Esophagus squamous epithelium (tissue), 5 donors: Measurements from ENCODE around the gene NMRK1. TPM values are rescaled to one million over a fixed set of nuclear protein-coding genes. Genes with fewer than 3 reads are reported as not detected.

Experiments
- DNase-seq: peaks from one replicate; lab custom pipeline; 2025; lab: John Stamatoyannopoulos, UW
- H3K27ac ChIP-seq, 4 donors: fragments of 200-600 bp; sonication (generic); one replicate each; pipeline ENCODE4 v1.5.1; 2016 to 2019; ENCODE audit warnings: mild to moderate bottlenecking in 1 of 4
- H3K27me3 ChIP-seq, 4 donors: fragments of 200-600 bp; sonication (generic); 1 replicate in 3 of 4; 2 replicates in 1 of 4; pipeline versions ENCODE4 v1.5.1 to v1.6.0; 2017 to 2021; ENCODE audit warnings: antibody characterized with exemption in 1 of 4
- H3K36me3 ChIP-seq, 3 donors: fragments of 200-600 bp; sonication (generic); one replicate each; pipeline ENCODE4 v1.5.1; 2016 to 2019
- H3K4me1 ChIP-seq, 3 donors: fragments of 200-600 bp; sonication (generic); one replicate each; pipeline ENCODE4 v1.5.1; 2017 to 2019
- H3K4me3 ChIP-seq, 4 donors: fragments of 200-600 bp; sonication (generic); 1 replicate in 3 of 4; 2 replicates in 1 of 4; pipeline ENCODE4 v1.5.1; 2016 to 2019; ENCODE audit warnings: mild to moderate bottlenecking in 2 of 4, moderate library complexity in 1 of 4
- H3K9me3 ChIP-seq, 3 donors: fragments of 200-600 bp; sonication (generic); one replicate each; pipeline ENCODE4 v1.5.1; 2016 to 2019
- CTCF ChIP-seq, 6 experiments: fragments of 450-650 bp in 4 of 6; fragments of 200-600 bp in 2 of 6; sonication (generic) in 2 of 6; IDR thresholded peaks; one replicate each; pipeline ENCODE4 v1.5.1; 2016 to 2019; ENCODE audit warnings: antibody characterized with exemption in 6 of 6, mild to moderate bottlenecking in 4 of 6, moderate library complexity in 4 of 6
- POLR2A ChIP-seq, 4 donors: fragments of 450-650 bp; IDR thresholded peaks; one replicate each; pipeline ENCODE4 v1.6.1; 2017; ENCODE audit warnings: antibody characterized with exemption in 4 of 4, mild to moderate bottlenecking in 4 of 4, moderate library complexity in 3 of 4
- WGBS, 2 donors: methylation state at CpG; one replicate each; pipeline ENCODE4 v1.1.5; 2018; 5-methylcytosine and 5-hydroxymethylcytosine counted together
- intact Hi-C: fragments of 100-400 bp; cut with DNase I; formaldehyde crosslinking; loops from one replicate; pipeline ENCODE4 v1.15.0; 2022
- total RNA-seq, 4 donors: library from RNA; depleted of rRNA; stranded (reverse); fragments of >200 nt; gene quantifications; one replicate each; pipeline ENCODE4 v1.1.0, GENCODE V29; 2016
- donor health status: DM: yes; HTN: yes; CAD: no.

Gene NMRK1
- total RNA-seq, 4 donors from 2014 or later, result 23.1 to 36.4 (median 29.5) TPM

- 63 to 72% methylated on average over 7 of the region's 7 CpGs for WGBS, 2 donors
- H3K27ac ChIP-seq, result peak overlapping the region; percentile 67 to 91 (median 83)
- intact Hi-C loops, result no loop called here
- DNase-seq, result no peak
- H3K9me3 ChIP-seq, result no peaks in the 10 kb centered on the region
- no peak overlapping the region for H3K4me3 ChIP-seq
- no peaks in the 10 kb centered on the region for H3K27me3 ChIP-seq
- TF ChIP-seq POLR2A (IDR thresholded peaks at IDR 0.05), result no peak
- TF ChIP-seq CTCF (IDR thresholded peaks at IDR 0.05), result no peak
- H3K4me1 ChIP-seq, result peaks cover 16 to 95% (median 43%) of the 10 kb centered on the region in 3 donors
- peaks cover 0 to 2% (median 0%) of the 10 kb centered on the region in 3 donors for H3K36me3 ChIP-seq
Observed at GRCh38 chr9:75109210-75109839, 21.4 kb upstream of the NMRK1 start.

DNA sequence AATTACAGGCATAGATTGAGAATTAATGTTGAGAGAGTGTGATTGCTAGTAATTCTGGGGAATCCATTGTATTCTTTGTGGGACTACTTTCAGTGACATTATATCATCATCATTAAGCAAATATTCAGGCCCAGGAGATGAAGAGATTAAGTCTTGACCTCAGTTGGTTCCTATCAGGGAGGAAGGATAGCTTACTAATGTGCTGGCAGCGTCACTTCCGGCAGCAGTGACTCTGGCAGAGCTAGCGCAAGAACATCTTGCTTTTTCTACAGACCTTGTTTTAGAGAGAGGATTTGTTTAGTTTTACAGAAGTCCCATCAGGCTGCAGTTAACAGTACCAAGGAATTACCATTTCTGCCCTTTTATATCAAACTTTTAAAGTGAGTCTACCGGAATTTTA, 20.6 kb upstream of the NMRK1 start:
- intact Hi-C loops, result no loop called here
- Histone ChIP-seq H3K27me3 (no peaks in the 10 kb centered on the region), H3K9me3 (no peaks in the 10 kb centered on the region), H3K4me1 (peaks cover 16 to 93% (median 42%) of the 10 kb centered on the region in 3 donors), H3K36me3 (peaks cover 0 to 7% (median 0%) of the 10 kb centered on the region in 3 donors), H3K27ac (peak overlapping the region; percentile 67 to 91 (median 83)), H3K4me3 (no peak overlapping the region)
- no peak for DNase-seq
- TF ChIP-seq CTCF (IDR thresholded peaks at IDR 0.05) (no peak), POLR2A (IDR thresholded peaks at IDR 0.05) (no peak)
- 50 to 66% methylated on average over 4 of the region's 4 CpGs for WGBS, 2 donors

GRCh38 chr9:75106857-75107256, 18.9 kb upstream of the NMRK1 start:
- Histone ChIP-seq H3K9me3 (no peaks in the 10 kb centered on the region), H3K27ac (peak overlapping the region in 3 of 4 donors; percentile 36 to 91 (median 80)), H3K36me3 (peaks cover 0 to 23% (median 0%) of the 10 kb centered on the region in 3 donors), H3K4me1 (peaks cover 16 to 79% (median 31%) of the 10 kb centered on the region in 3 donors), H3K4me3 (no peak overlapping the region), H3K27me3 (no peaks in the 10 kb centered on the region)
- DNase-seq, result no peak
- TF ChIP-seq POLR2A (IDR thresholded peaks at IDR 0.05) (no peak), CTCF (IDR thresholded peaks at IDR 0.05) (no peak)
- WGBS, 2 donors, result 76 to 86% methylated on average over 6 of the region's 6 CpGs
- intact Hi-C loops, result no loop called here

DNA sequence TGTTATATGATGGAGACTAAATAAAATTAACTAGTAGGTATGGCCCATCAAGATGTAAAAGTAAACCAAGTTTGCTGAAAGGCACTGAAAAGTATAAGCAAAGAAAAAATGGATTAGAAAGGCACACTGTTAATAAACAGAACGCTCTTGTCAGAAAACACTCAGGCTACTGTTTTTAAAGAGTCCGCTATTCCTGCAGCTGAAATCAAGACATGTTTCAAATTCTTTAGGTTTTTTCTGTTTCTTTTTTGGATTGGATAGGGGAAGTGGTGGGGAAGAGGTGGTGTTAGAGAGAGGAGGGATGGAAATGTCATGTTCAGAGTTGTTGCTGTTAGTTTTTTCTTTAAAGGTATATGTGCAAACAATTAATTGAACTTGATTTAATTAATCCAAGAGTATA, 17.9 kb upstream of the NMRK1 start:
- no peaks in the 10 kb centered on the region for H3K9me3 ChIP-seq
- H3K27me3 ChIP-seq, result no peaks in the 10 kb centered on the region
- no peak for TF ChIP-seq POLR2A (IDR thresholded peaks at IDR 0.05)
- TF ChIP-seq CTCF (IDR thresholded peaks at IDR 0.05), result no peak
- DNase-seq, result no peak
- peaks cover 0 to 23% (median 0%) of the 10 kb centered on the region in 3 donors for H3K36me3 ChIP-seq
- peaks cover 14 to 77% (median 25%) of the 10 kb centered on the region in 3 donors for H3K4me1 ChIP-seq
- WGBS, 2 donors, result 57 to 75% methylated on average over 2 of the region's 2 CpGs
- peak overlapping the region in 2 of 4 donors; percentile 18 to 91 for H3K27ac ChIP-seq
- intact Hi-C loops, result no loop called here
- H3K4me3 ChIP-seq, result no peak overlapping the region

- intact Hi-C loops, result no loop called here
- no peaks in the 10 kb centered on the region for H3K9me3 ChIP-seq
- H3K36me3 ChIP-seq, result peaks cover 0 to 23% (median 0%) of the 10 kb centered on the region in 3 donors
- no peak overlapping the region for H3K4me3 ChIP-seq
- DNase-seq, result no peak
- peaks cover 15 to 77% (median 23%) of the 10 kb centered on the region in 3 donors for H3K4me1 ChIP-seq
- TF ChIP-seq CTCF (IDR thresholded peaks at IDR 0.05) (no peak), POLR2A (IDR thresholded peaks at IDR 0.05) (no peak)
- peak overlapping the region in 2 of 4 donors; percentile 18 to 91 for H3K27ac ChIP-seq
- 78 to 81% methylated on average over 2 of the region's 2 CpGs for WGBS, 2 donors
- H3K27me3 ChIP-seq, result no peaks in the 10 kb centered on the region
Observed at GRCh38 chr9:75105019-75105540, 17.1 kb upstream of the NMRK1 start.
